HCT116 (cell line): ENCODE data around the gene OSBP2. TPM values are rescaled to one million over a fixed set of nuclear protein-coding genes. Genes with fewer than 3 reads are reported as not detected.

Experiments used
- ATAC-seq: fragments of 200-7000 bp; cut with Tn5 transposase; 2 replicates; pipeline ENCODE4 v1.9.1; 2020; ENCODE audit warnings: mild to moderate bottlenecking, moderate library complexity
- BruUV-seq: library from RNA; stranded (reverse); fragments of 400-500 nt; replicated peaks from 2 replicates; lab custom pipeline; 2021; lab: Mats Ljungman, UMichigan
- CTCF ChIA-PET: fragments of 300-600 bp; sonication (Branson Sonifier 250); formaldehyde crosslinking; loops from one replicate; lab custom pipeline; 2021; ENCODE audit warnings: antibody characterized with exemption; lab: Charles Lee
- POLR2A ChIA-PET: fragments of 300-600, 350-600 bp; sonication (Branson Sonifier 250); formaldehyde crosslinking; loops from one replicate; lab custom pipeline; 2021; ENCODE audit warnings: antibody characterized with exemption; lab: Charles Lee
- RAD21 ChIA-PET, 2 experiments: fragments of 300-600 bp; sonication (Branson Sonifier 250); formaldehyde crosslinking; loops; one replicate each; lab custom pipeline; 2023; ENCODE audit warnings: low total read pairs in 2 of 2; ENCODE audit not compliant: uncharacterized antibody in 2 of 2, unreplicated experiment in 2 of 2, low non-redundant PET in 1 of 2; lab: Charles Lee
- DNase-seq: peaks from one replicate; pipeline ENCODE4 v3.0.0-alpha.2; 2010; ENCODE audit warnings: low read depth, low spot score
- H2AFZ ChIP-seq: fragments of 200-600 bp; shearing (Covaris generic), sonication (generic); 2 replicates; pipeline ENCODE4 v1.6.1; 2017; ENCODE audit warnings: low read depth, mixed run types, mixed read lengths, antibody characterized with exemption, low read length; ENCODE audit not compliant: poor library complexity, severe bottlenecking
- H3K27ac ChIP-seq: 2 replicates; pipeline ENCODE4 v1.5.1; 2012; ENCODE audit warnings: low read depth, low read length
- H3K27me3 ChIP-seq: fragments of 200-600 bp; sonication (generic); 2 replicates; pipeline ENCODE4 v1.6.1; 2016; ENCODE audit warnings: mixed run types, low read length, mixed read lengths; ENCODE audit not compliant: insufficient read depth
- H3K36me3 ChIP-seq, 2 experiments: fragments of 200-500 bp in 1 of 2; fragments of 200-600 bp in 1 of 2; sonication (Bioruptor generic) in 1 of 2; sonication (generic) in 1 of 2; 2 replicates each; pipeline versions ENCODE4 v1.5.1 to v1.6.1; 2014 to 2016; ENCODE audit warnings: low read length in 2 of 2, inconsistent platforms in 1 of 2, mixed read lengths in 1 of 2, mixed run types in 1 of 2; ENCODE audit not compliant: insufficient read depth in 2 of 2, control insufficient read depth in 1 of 2
- H3K4me1 ChIP-seq, 2 experiments: fragments of 200-600 bp in 1 of 2; sonication (generic) in 1 of 2; 2 replicates each; pipeline versions ENCODE4 v1.5.1 to v1.6.1; 2012 to 2017; ENCODE audit warnings: low read length in 2 of 2, inconsistent platforms in 1 of 2, mild to moderate bottlenecking in 1 of 2, mixed read lengths in 1 of 2, mixed run types in 1 of 2, moderate library complexity in 1 of 2; ENCODE audit not compliant: insufficient read depth in 2 of 2, control insufficient read depth in 1 of 2
- H3K4me2 ChIP-seq: fragments of 200-600 bp; sonication (generic); 2 replicates; pipeline ENCODE4 v1.6.1; 2017; ENCODE audit warnings: mixed run types, low read length, mixed read lengths
- H3K4me3 ChIP-seq, 2 experiments: fragments of 200-600 bp in 1 of 2; sonication (generic) in 1 of 2; replicated peaks in 1 of 2; 2 replicates each; pipeline ENCODE4 v1.5.1; 2011 to 2016; ENCODE audit warnings: low read length in 2 of 2, control low read depth in 1 of 2, low read depth in 1 of 2, mild to moderate bottlenecking in 1 of 2, mixed read lengths in 1 of 2, mixed run types in 1 of 2
- H3K79me2 ChIP-seq: fragments of 200-600 bp; sonication (generic); 2 replicates; pipeline ENCODE4 v1.6.1; 2017; ENCODE audit warnings: mild to moderate bottlenecking, mixed run types, low read length, moderate library complexity, mixed read lengths; ENCODE audit not compliant: insufficient read depth
- H3K9ac ChIP-seq: fragments of 200-600 bp; sonication (generic); 2 replicates; pipeline ENCODE4 v1.6.1; 2016; ENCODE audit warnings: low read length, mixed read lengths
- H3K9me2 ChIP-seq: fragments of 200-600 bp; sonication (generic), shearing (Covaris generic); 2 replicates; pipeline ENCODE4 v1.6.1; 2017; ENCODE audit warnings: mixed run types, mild to moderate bottlenecking, moderate library complexity; ENCODE audit not compliant: insufficient read depth
- H3K9me3 ChIP-seq, 2 experiments: fragments of 200-500 bp in 1 of 2; fragments of 200-600 bp in 1 of 2; sonication (Bioruptor generic) in 1 of 2; sonication (generic) in 1 of 2; 2 replicates each; pipeline ENCODE4 v1.6.1; 2014 to 2017; ENCODE audit warnings: low read length in 2 of 2, mixed read lengths in 2 of 2, inconsistent platforms in 1 of 2, low read depth in 1 of 2, mild to moderate bottlenecking in 1 of 2, mixed run types in 1 of 2, moderate library complexity in 1 of 2; ENCODE audit not compliant: control insufficient read depth in 1 of 2, insufficient read depth in 1 of 2
- H4K20me1 ChIP-seq: fragments of 200-600 bp; sonication (generic), shearing (Covaris generic); 2 replicates; pipeline ENCODE4 v1.6.1; 2017; ENCODE audit warnings: mixed run types, mild to moderate bottlenecking, moderate library complexity; ENCODE audit not compliant: insufficient read depth
- CBX3 ChIP-seq: IDR thresholded peaks from 2 replicates; pipeline ENCODE4 v1.6.1; 2012; ENCODE audit warnings: low read depth
- EZH2 ChIP-seq: fragments of 200-600 bp; sonication (generic); IDR thresholded peaks from 2 replicates; pipeline ENCODE4 v1.6.1; 2017; ENCODE audit warnings: antibody characterized with exemption, mixed run types
- FOSL1 ChIP-seq: IDR thresholded peaks from 2 replicates; pipeline ENCODE4 v1.6.1; 2012; ENCODE audit warnings: low read depth
- POLR2A ChIP-seq: IDR thresholded peaks from 2 replicates; pipeline ENCODE4 v1.7.0; 2011; ENCODE audit warnings: borderline replicate concordance; ENCODE audit not compliant: insufficient read depth, insufficient read length; ENCODE audit errors: extremely low read depth
- POLR2AphosphoS5 ChIP-seq: IDR thresholded peaks from 2 replicates; pipeline ENCODE4 v1.6.1; 2011; ENCODE audit warnings: mild to moderate bottlenecking, low read depth, low read length, moderate library complexity
- SP1 ChIP-seq: IDR thresholded peaks from 2 replicates; pipeline ENCODE4 v1.6.1; 2012; ENCODE audit warnings: low read depth
- SRF ChIP-seq: IDR thresholded peaks from 2 replicates; pipeline ENCODE4 v1.6.1; 2012; ENCODE audit warnings: low read depth
- TCF7L2 ChIP-seq: IDR thresholded peaks from 2 replicates; pipeline ENCODE4 v1.7.0; 2011; ENCODE audit warnings: borderline replicate concordance, inconsistent platforms; ENCODE audit not compliant: insufficient read depth, insufficient read length; ENCODE audit errors: extremely low read depth
- ZBTB33 ChIP-seq: IDR thresholded peaks from 2 replicates; pipeline ENCODE4 v1.6.1; 2011; ENCODE audit warnings: mild to moderate bottlenecking, low read length, moderate library complexity; ENCODE audit not compliant: insufficient replicate concordance; ENCODE audit errors: extremely low read depth
- intact Hi-C: fragments of 100-400 bp; cut with micrococcal nuclease; formaldehyde crosslinking; loops from 2 replicates; pipeline ENCODE4 v1.10.0; 2022
- total RNA-seq: library from RNA; stranded (reverse); gene quantifications from one replicate; pipeline ENCODE4 v1.2.1, GENCODE V29; 2021; ENCODE audit not compliant: unreplicated experiment

OSBP2 gene
- total RNA-seq, 1 experiment from 2014 or later: 12.9 TPM

GRCh38 chr22:30646518-30647160, 48.0 kb upstream of the OSBP2 start:
- Histone ChIP-seq H3K9ac (no peak overlapping the region), H4K20me1 (no peaks in the 10 kb centered on the region), H3K4me2 (no peak overlapping the region), H3K9me3 (no peaks in the 10 kb centered on the region), H3K4me1 (peaks cover 18 to 31% of the 10 kb centered on the region in 2 experiments), H3K79me2 (no peaks in the 10 kb centered on the region), H3K27me3 (no peaks in the 10 kb centered on the region), H3K27ac (no peak overlapping the region), H3K36me3 (no peaks in the 10 kb centered on the region), H2AFZ (no peak overlapping the region), H3K4me3 (no peak overlapping the region), H3K9me2 (no peaks in the 10 kb centered on the region)
- CTCF ChIA-PET: no interaction called here
- intact Hi-C loops: no loop called here
- ATAC-seq (no peak), DNase-seq (no peak)
- RAD21 ChIA-PET: no interaction called here
- POLR2A ChIA-PET: no interaction called here
- TF ChIP-seq FOSL1: no peak
- no peak for TF ChIP-seq SP1
- no peak for TF ChIP-seq EZH2
- no peak for TF ChIP-seq ZBTB33
- TF ChIP-seq TCF7L2: no peak
- TF ChIP-seq POLR2AphosphoS5: no peak
- TF ChIP-seq SRF: no peak
- TF ChIP-seq CBX3: no peak
- no peak for TF ChIP-seq POLR2A
- BruUV-seq: no TSS peak
